GM12873 (cell line): ENCODE data around the gene OBP2A.

Source experiments
- TF ChIP-seq, protein P1 (sequence below): IDR thresholded peaks from 2 replicates; pipeline ENCODE4 v1.5.1; 2012; ENCODE audit warnings: low read depth, mild to moderate bottlenecking, moderate library complexity, low read length, control low read depth; ENCODE audit not compliant: insufficient read depth; ENCODE audit errors: missing control alignments

The OBP2A gene

DNA sequence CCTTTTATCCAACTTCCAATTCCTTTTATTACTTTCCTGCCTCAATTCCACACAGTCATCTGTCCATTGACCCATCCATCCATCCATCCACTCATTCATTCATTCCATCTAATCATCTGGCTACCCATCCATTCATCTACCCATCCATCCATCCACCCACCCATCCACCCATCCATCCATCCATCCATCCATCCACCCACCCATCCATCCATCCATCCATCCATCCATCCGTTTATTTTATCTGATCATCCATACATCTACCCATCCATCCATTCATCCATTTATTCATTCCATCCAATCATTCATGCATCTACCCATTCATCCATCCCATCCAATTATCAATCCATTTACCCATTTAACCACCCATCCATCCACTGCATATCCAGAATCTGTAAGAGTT is 27.2 kb downstream of the OBP2A start:
- TF ChIP-seq, protein P1, sequence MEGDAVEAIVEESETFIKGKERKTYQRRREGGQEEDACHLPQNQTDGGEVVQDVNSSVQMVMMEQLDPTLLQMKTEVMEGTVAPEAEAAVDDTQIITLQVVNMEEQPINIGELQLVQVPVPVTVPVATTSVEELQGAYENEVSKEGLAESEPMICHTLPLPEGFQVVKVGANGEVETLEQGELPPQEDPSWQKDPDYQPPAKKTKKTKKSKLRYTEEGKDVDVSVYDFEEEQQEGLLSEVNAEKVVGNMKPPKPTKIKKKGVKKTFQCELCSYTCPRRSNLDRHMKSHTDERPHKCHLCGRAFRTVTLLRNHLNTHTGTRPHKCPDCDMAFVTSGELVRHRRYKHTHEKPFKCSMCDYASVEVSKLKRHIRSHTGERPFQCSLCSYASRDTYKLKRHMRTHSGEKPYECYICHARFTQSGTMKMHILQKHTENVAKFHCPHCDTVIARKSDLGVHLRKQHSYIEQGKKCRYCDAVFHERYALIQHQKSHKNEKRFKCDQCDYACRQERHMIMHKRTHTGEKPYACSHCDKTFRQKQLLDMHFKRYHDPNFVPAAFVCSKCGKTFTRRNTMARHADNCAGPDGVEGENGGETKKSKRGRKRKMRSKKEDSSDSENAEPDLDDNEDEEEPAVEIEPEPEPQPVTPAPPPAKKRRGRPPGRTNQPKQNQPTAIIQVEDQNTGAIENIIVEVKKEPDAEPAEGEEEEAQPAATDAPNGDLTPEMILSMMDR: no peak

DNA sequence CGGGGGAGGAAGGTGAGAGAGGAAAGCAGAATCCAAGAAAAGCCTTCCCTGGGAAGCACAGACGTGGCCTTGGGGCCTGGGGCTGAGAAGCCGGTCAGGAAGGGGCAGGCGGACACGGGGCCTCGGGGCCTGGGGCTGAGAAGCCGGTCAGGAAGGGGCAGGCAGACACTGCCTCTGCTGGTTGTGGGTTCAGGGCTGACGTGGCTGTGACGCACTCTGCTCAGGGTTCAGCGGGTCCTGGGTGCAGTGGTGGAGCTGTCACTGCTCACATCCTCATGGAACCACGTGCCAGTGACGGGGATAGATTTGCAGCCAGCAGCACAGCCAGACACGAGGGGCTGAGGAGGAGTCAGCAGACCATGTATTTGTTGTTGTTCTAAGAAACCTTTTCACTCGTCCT is 28.4 kb downstream of the OBP2A start:
- TF ChIP-seq, protein P1: no peak

DNA sequence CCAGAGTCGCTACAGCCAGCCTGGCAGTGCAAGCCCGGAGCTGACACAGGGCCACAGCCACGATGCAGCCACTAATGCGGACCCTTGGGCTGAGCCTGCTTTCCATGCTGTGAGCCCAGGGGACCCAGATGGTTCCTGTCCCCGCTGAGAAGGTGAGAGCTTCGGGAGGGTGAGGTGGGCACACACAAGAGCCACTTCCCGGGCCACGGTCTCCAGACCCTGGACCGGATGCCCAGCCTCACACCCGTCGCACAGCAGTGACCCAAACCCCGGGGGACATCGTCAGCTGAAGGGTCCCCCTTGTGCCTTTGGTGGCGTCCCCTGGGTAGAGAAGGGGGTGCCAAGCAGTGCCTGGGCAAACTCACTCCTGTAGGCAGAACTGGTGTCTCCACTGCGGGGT is 29.0 kb downstream of the OBP2A start:
- TF ChIP-seq, protein P1: no peak

- TF ChIP-seq, protein P1: no peak
These were observed 30.2 kb downstream of the OBP2A start for GRCh38 chr9:135575995-135576631.

DNA sequence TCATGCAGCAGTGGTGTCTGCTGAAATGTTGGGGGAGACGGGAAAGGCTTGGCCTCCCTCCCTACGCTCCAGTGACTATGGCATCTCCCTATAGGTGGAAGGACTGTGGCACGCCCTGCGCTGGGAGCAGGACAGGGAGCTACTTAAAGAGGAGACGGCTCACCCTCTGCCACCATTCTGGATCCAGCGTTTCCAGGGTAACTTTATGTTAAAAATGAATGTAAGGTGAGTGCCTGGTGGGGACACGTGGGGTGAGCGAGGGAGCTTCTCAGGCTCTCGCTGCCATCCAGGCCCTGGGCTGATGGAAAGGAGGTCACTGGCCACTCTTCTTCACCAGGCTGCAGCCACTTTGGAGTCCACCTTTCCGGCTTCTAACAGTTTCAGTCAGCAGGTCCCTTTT is 31.3 kb downstream of the OBP2A start:
- TF ChIP-seq, protein P1: no peak

GRCh38 chr9:135579356-135579755 is 33.4 kb downstream of the OBP2A start:
- TF ChIP-seq, protein P1: no peak

DNA sequence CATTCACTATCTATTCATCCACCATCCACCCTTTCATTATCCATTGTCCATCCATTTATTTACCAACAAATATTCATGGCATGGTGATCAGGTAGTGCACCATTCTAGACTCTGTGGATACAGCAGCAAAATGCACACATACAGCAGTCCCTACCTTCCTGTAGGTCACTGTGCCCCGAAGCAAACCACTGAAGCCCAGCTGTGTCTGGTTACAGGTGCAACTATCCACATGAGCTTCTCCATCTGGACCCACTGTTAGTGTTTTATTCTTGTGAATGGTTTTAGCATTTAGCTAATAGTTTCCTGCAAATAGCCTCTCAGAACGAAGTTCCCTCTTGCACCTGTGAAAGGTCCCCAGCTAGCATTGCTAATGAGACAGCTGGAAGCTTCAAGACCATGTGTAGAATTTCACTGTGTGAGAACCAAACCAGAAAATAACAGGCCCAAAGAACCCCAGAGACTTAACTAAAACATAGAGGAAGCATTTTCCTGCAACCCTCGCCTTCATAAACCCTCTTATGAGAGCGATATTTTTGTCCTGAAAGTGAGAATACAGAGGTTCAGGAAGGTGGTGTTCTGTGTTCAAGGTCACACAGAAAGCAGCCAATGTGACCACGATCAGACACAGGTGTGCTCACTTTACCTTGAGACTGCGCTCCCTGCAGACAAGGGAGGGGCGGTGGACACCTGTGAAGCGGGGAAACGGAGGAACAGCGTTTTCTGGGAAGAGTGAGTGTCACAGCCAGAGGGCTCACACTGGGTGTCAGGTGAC is 34.1 kb downstream of the OBP2A start:
- TF ChIP-seq, protein P1: no peak
